Left lung (tissue), 10 donors: ENCODE measurements around the gene SCN3B. TPM values are rescaled to one million over a fixed set of nuclear protein-coding genes. Genes with fewer than 3 reads are reported as not detected.
A peak's percentile ranks its signal among the peaks of the same experiment; 100 is the strongest.

Experiments
- ATAC-seq: fragments of 200-7000 bp; cut with Tn5 transposase; one replicate; pipeline ENCODE4 v1.9.1; 2020; ENCODE audit warnings: moderate library complexity
- DNase-seq, 4 donors: peaks; one replicate each; pipeline ENCODE4 v3.0.0-alpha.2; 2013 to 2020
- H3K27ac ChIP-seq, 2 donors: fragments of 200-600 bp; sonication (generic) in 1 of 2; one replicate each; pipeline versions ENCODE4 v1.5.0 to v1.8.0; 2020 to 2021
- H3K27me3 ChIP-seq, 2 donors: fragments of 200-600 bp; sonication (generic) in 1 of 2; one replicate each; pipeline versions ENCODE4 v1.5.0 to v1.8.0; 2020 to 2021
- H3K36me3 ChIP-seq, 2 donors: fragments of 200-600 bp; sonication (generic) in 1 of 2; one replicate each; pipeline versions ENCODE4 v1.5.0 to v1.8.0; 2020 to 2021
- H3K4me1 ChIP-seq, 2 donors: fragments of 200-600 bp; one replicate each; pipeline ENCODE4 v1.8.0; 2021
- H3K4me3 ChIP-seq, 2 donors: fragments of 200-600 bp; sonication (generic) in 1 of 2; one replicate each; pipeline versions ENCODE4 v1.5.0 to v1.8.0; 2020 to 2021; ENCODE audit warnings: mild to moderate bottlenecking in 1 of 2
- H3K9me3 ChIP-seq, 2 donors: fragments of 200-600 bp; sonication (generic) in 1 of 2; one replicate each; pipeline versions ENCODE4 v1.5.0 to v1.8.0; 2020 to 2021
- CTCF ChIP-seq, 2 donors: fragments of 200-600 bp; sonication (generic) in 1 of 2; IDR thresholded peaks; one replicate each; pipeline versions ENCODE4 v1.5.0 to v1.8.0; 2021; ENCODE audit warnings: antibody characterized with exemption in 2 of 2
- intact Hi-C, 2 donors: fragments of 100-400 bp; cut with DNase I; formaldehyde crosslinking; loops; one replicate each; pipeline versions ENCODE4 v1.11.2 to v1.14.2; 2022
- polyA plus RNA-seq, 6 donors: library from polyadenylated mRNA; unstranded; fragments of 120-200 nt; gene quantifications; one replicate each; pipeline ENCODE4 v1.2.1, GENCODE V29; 2013; ENCODE audit not compliant: insufficient read length in 6 of 6
- total RNA-seq, 2 donors: library from RNA; stranded (reverse); fragmentation: NEBNext Ultra II Directional; extraction: Animal tissue kit (Norgen Biotek cat#: 25700); gene quantifications; one replicate each; pipeline ENCODE4 v1.2.1, GENCODE V29; 2021
- donor health status: DM: no; HTN: yes; CAD: no.
- donor health status: DM: no; HTN: no; CAD: no.

The SCN3B gene
- total and polyA plus RNA-seq, 8 donors = 0.61 to 7.2 (median 5.3) TPM

DNA sequence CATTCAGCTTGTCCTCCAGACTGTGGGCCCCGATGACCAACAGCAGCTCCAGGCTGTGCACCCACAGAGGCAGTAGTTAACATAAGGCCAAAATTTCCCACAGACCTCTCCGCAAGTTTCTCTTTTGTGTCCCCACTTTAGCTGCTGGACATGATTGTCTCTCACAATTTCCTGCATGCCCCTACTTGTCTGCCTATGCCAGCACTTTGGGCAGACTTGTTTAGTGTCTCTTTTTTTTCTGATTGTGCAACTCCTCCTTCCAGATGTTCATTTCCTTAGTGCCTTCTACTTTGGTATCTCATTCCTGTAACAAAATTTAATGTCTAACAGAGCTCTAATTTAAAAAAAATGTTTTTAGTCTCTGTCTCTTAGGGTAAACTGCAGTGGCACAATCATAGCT is 23.8 kb upstream of the SCN3B start:
- Histone ChIP-seq H3K4me1 (no peaks in the 10 kb centered on the region), H3K4me3 (no peak overlapping the region), H3K27me3 (peaks cover 0 to 1% of the 10 kb centered on the region in 2 donors), H3K36me3 (no peaks in the 10 kb centered on the region), H3K27ac (no peak overlapping the region), H3K9me3 (no peaks in the 10 kb centered on the region)
- DNase-seq = no peak
- intact Hi-C loops = no loop called here
- no peak for TF ChIP-seq CTCF (IDR thresholded peaks at IDR 0.05)
- ATAC-seq = no peak

- no peaks in the 10 kb centered on the region for H3K9me3 ChIP-seq
- no peak overlapping the region for H3K4me3 ChIP-seq
- ATAC-seq (no peak), DNase-seq (no peak)
- intact Hi-C loops = no loop called here
- no peaks in the 10 kb centered on the region for H3K4me1 ChIP-seq
- H3K27ac ChIP-seq = no peak overlapping the region
- TF ChIP-seq CTCF (IDR thresholded peaks at IDR 0.05) = no peak
- H3K36me3 ChIP-seq = no peaks in the 10 kb centered on the region
- peaks cover 0 to 2% of the 10 kb centered on the region in 2 donors for H3K27me3 ChIP-seq
These were observed 23.1 kb upstream of the SCN3B start for GRCh38 chr11:123677510-123677909.

DNA sequence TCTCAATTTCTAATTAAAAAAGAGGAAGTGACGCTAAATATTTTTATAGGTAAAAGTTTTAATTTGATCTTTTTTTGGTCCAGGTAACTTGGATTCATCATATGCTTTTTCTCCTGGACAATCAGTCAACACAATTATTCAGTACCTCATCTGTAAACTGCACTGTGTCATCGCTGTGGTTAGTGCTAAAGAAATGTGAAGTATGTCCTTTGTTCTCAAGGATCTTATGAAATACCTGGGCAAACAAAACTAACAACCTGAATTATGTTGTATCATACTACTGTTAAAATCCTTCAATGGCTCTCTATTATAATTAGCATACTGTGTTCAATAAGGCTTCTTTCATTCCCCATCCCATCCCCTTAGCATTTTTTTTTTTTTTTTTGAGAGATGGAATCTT is 19.9 kb upstream of the SCN3B start:
- TF ChIP-seq CTCF (IDR thresholded peaks at IDR 0.05) = no peak
- H3K4me3 ChIP-seq = no peak overlapping the region
- peaks cover 0 to 18% of the 10 kb centered on the region in 2 donors for H3K27me3 ChIP-seq
- intact Hi-C loops = no loop called here
- ATAC-seq = peak; percentile 45
- no peak overlapping the region for H3K27ac ChIP-seq
- H3K9me3 ChIP-seq = no peaks in the 10 kb centered on the region
- no peak for DNase-seq
- no peaks in the 10 kb centered on the region for H3K36me3 ChIP-seq
- H3K4me1 ChIP-seq = no peaks in the 10 kb centered on the region

DNA sequence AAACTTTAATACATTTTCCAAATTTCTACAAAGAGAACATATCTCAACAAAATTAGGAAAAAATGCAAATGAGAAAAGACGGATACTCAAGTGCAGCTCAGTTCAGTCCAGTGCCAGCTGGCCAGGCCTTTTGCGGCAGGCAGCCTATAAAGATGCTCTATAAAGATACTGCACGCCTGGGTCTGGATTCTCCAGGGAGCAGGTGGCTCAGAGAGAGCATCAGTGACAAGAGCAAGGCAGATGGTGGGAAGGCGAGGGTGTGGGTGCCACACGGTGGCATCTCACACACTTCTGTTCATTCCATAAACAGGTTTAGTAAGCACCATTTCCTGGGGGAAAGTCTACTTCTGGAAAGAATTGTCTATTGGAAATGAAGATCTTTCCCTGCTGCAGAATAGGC is 18.1 kb upstream of the SCN3B start:
- Histone ChIP-seq H3K4me1 (no peaks in the 10 kb centered on the region), H3K4me3 (no peak overlapping the region), H3K9me3 (no peaks in the 10 kb centered on the region), H3K36me3 (no peaks in the 10 kb centered on the region), H3K27ac (no peak overlapping the region), H3K27me3 (peaks cover 0 to 18% of the 10 kb centered on the region in 2 donors)
- ATAC-seq (no peak), DNase-seq (no peak)
- intact Hi-C loops = no loop called here
- no peak for TF ChIP-seq CTCF (IDR thresholded peaks at IDR 0.05)

DNA sequence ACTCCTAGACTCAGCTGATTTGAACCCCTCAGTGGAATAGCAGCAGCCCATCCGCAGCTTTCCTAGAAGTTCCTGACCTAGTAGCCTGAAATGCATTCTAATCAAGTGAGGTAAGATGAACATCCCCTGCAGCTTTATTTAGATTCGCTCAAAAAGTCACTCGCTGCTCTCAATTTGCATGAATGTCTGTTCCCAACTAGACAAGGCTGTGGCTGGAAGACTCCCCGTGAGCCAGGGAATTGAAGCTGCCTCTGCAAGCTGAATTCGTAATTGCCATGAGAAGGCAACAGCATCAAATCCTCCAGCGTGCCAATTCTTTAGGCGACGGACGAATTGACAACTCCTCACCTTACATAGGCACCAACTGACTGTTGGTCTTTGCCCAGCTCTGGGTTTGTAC is 17.1 kb upstream of the SCN3B start:
- Histone ChIP-seq H3K4me1 (no peaks in the 10 kb centered on the region), H3K36me3 (no peaks in the 10 kb centered on the region), H3K4me3 (no peak overlapping the region), H3K27ac (no peak overlapping the region), H3K9me3 (no peaks in the 10 kb centered on the region), H3K27me3 (peaks cover 0 to 18% of the 10 kb centered on the region in 2 donors)
- intact Hi-C loops = no loop called here
- DNase-seq = no peak
- TF ChIP-seq CTCF (IDR thresholded peaks at IDR 0.05) = no peak
- ATAC-seq = no peak
